Activated naive CD8-positive, alpha-beta T cell treated with anti-CD3 and anti-CD28 coated beads for 36 hours (primary cell): Measurements from ENCODE around the gene OR10H3. TPM values are rescaled to one million over a fixed set of nuclear protein-coding genes. Genes with fewer than 3 reads are reported as not detected.

Experiments
- total RNA-seq, 2 experiments: library from RNA; stranded (reverse); gene quantifications; one replicate each; pipeline ENCODE4 v1.2.3, GENCODE V29; 2021

OR10H3 gene
- total RNA-seq, 2 experiments from 2014 or later = not detected

Other genes with a start within 250 kb of the OR10H3 start
- 1 to 10 TPM; 1.3 to 1.6 TPM for gene CYP4F22, start 229.5 kb upstream of the OR10H3 start, total RNA-seq
- gene CYP4F8, start 122.8 kb upstream of the OR10H3 start, total RNA-seq = not detected
- gene CYP4F3, start 97.1 kb upstream of the OR10H3 start, total RNA-seq = under 1 TPM; 0.06 to 0.23 TPM
- not detected for gene CYP4F12, start 64.9 kb upstream of the OR10H3 start, total RNA-seq
- not detected for gene OR10H2, start 10.0 kb upstream of the OR10H3 start, total RNA-seq
- not detected for gene OR10H5, start 49.7 kb downstream of the OR10H3 start, total RNA-seq
- gene OR10H1, start 77.7 kb downstream of the OR10H3 start, total RNA-seq = not detected
- under 1 TPM in 1 of 2 experiments, not detected in 1; 0.14 TPM for gene CYP4F2, start 160.1 kb downstream of the OR10H3 start, total RNA-seq
- not detected for gene CYP4F11, start 196.5 kb downstream of the OR10H3 start, total RNA-seq
- gene OR10H4, start 211.0 kb downstream of the OR10H3 start, total RNA-seq = not detected